GM12891 (cell line): ENCODE measurements around the gene APOL4.

ENCODE experiments used
- POLR2A ChIP-seq: IDR thresholded peaks from 2 replicates; pipeline ENCODE4 v1.6.1; 2011; ENCODE audit warnings: low read depth, low read length, control low read depth
- POLR2AphosphoS5 ChIP-seq: IDR thresholded peaks from 2 replicates; pipeline ENCODE4 v1.6.1; 2011; ENCODE audit warnings: low read depth, low read length, control low read depth
- SPI1 ChIP-seq: IDR thresholded peaks from 2 replicates; pipeline ENCODE4 v1.6.1; 2011; ENCODE audit warnings: low read depth, low read length, control low read depth
- TAF1 ChIP-seq: IDR thresholded peaks from 2 replicates; pipeline ENCODE4 v1.6.1; 2011; ENCODE audit warnings: low read depth, low read length, control low read depth

- TF ChIP-seq POLR2AphosphoS5 (no peak), POLR2A (no peak), SPI1 (no peak), TAF1 (no peak)
Measured at GRCh38 chr22:36204632-36205015, 3.0 kb upstream of the APOL4 start.
